ENCODE data around the gene KCNQ2. TPM values are rescaled to one million over a fixed set of nuclear protein-coding genes. Genes with fewer than 3 reads are reported as not detected.
A peak's percentile ranks its signal among the peaks of the same experiment; 100 is the strongest.

Gene KCNQ2
- total and polyA plus RNA-seq, 4 donors, result not detected

DNA sequence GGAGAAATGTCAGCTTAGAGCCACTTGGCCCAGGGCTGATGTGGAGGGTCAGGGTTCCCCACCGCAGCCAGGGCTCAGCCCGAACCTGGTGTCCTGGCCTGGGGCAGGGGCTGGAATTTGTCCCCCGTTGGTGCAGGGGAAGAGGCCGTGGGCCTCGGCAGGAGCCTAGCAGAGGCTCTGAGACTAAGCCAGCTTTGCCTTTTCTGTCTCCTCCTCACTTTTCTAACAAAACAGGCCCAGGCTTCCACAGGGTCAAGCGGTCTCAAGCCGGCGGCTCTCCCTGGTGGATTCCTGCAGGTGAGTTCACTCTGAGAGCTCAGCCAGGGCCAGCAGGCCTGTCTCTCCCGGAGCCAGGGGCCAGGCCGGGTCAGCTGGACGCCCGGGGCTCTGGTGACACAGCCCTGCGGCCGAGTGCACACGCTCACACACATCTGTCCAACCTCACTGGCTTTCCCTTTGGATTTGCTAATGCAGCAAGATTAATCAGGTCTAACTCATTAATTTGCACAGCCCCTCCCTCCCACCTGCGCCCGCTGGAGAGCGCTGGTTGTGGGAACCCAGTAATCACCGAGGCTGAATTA is 108.4 kb downstream of the KCNQ2 start:
- no peaks in the 10 kb centered on the region for H3K27me3 ChIP-seq (ENCODE audit: control insufficient read depth in 4 of 4, insufficient read depth in 4 of 4, low read length in 3 of 4)
- WGBS, result 45% methylated on average over 19 of the region's 19 CpGs

DNA sequence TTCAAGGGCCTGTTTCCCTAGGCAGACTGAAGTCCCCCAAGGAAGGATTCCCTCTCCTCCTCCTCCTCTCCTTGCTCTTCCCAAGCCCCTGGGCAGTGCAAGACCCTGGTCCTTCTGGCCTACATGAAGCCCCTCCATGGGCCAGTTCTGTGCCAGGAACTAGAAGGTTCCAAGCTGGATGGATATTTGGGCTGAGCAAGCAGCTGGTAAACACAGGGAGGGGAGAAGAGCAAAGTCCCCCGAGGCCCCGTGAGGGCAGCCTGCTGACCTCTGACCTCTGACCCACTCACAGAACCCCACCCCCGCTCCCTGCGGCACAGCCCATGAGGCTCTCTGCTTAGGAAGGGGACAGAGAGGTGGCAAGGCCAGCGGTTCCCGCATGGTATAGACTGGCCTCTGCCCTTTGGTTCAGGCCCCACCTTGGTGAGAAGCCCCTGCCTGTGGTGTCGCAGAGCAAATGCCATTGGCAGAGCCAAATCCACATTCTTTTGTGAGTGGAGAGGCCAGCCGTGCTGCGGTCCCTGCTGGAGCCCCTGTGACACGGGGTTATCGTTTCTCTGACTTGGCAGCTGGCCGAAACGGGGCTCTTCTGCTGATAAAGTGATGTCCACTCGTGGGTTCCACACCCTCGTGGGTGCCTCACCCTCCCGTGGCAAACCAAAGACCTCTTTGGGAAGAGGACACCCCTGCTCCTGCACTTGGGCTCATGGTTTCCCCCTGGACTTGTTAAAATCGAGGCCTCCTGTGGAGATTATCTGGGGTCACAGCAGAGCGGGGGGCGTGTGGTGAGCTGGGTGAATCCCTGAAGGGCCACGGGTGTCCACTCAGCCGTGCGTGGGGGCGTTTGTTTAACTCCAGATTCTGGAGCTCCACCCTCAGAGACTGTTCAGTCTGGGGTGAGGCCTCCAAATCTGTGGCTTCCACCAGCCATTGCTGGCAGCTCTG is 109.2 kb downstream of the KCNQ2 start:
- H3K36me3 ChIP-seq (ENCODE audit: control insufficient read depth in 4 of 4, insufficient read depth in 3 of 4, low read depth in 1 of 4, low read length in 3 of 4), result no peaks in the 10 kb centered on the region
- peaks cover 10 to 91% (median 57%) of the 10 kb centered on the region in 4 donors for H3K4me1 ChIP-seq (ENCODE audit: control insufficient read depth in 4 of 4, insufficient read depth in 4 of 4, low read length in 3 of 4)
- H3K27me3 ChIP-seq (ENCODE audit: control insufficient read depth in 4 of 4, insufficient read depth in 4 of 4, low read length in 3 of 4), result no peaks in the 10 kb centered on the region
- H3K4me3 ChIP-seq (ENCODE audit: low read depth in 1 of 3, low read length in 3 of 3), result peak overlapping the region in 2 of 3 donors; percentile 44 to 58
- H3K9ac ChIP-seq (ENCODE audit: low read depth in 1 of 2, low read length in 2 of 2), result peak overlapping the region; percentile 30 to 35
- DNase-seq (ENCODE audit: low spot score), result peak; percentile 50
- 44% methylated on average over 23 of the region's 23 CpGs for WGBS
- H3K27ac ChIP-seq (ENCODE audit: low read depth in 1 of 2, low read length in 2 of 2), result peak overlapping the region; percentile 89 to 94
- no peaks in the 10 kb centered on the region for H3K9me3 ChIP-seq (ENCODE audit: control insufficient read depth in 4 of 4, low read length in 3 of 4)
- TF ChIP-seq GABPA (IDR thresholded peaks at IDR 0.05 in 1 of 2, conservative IDR thresholded peaks at IDR 0.05 in 1 of 2) (no peak), YY1 (IDR thresholded peaks at IDR 0.05) (no peak), FOXA2 (IDR thresholded peaks at IDR 0.05) (no peak), EGR1 (IDR thresholded peaks at IDR 0.05; ENCODE audit: low read depth in 2 of 2) (no peak), SP1 (IDR thresholded peaks at IDR 0.05) (peak; percentile 77), RXRA (IDR thresholded peaks at IDR 0.05) (peak; percentile 86 to 94), JUND (IDR thresholded peaks at IDR 0.05) (no peak), TAF1 (conservative IDR thresholded peaks at IDR 0.05) (no peak), NR2F2 (IDR thresholded peaks at IDR 0.05) (peak; percentile 96), RAD21 (IDR thresholded peaks at IDR 0.05) (no peak), HNF4A (conservative IDR thresholded peaks at IDR 0.05) (peak; percentile 76 to 89), FOXA1 (IDR thresholded peaks at IDR 0.05) (no peak), HNF4G (IDR thresholded peaks at IDR 0.05) (peak; percentile 76)
- TF ChIP-seq, protein P1, sequence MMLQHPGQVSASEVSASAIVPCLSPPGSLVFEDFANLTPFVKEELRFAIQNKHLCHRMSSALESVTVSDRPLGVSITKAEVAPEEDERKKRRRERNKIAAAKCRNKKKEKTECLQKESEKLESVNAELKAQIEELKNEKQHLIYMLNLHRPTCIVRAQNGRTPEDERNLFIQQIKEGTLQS (IDR thresholded peaks at IDR 0.05), result no peak
- TF ChIP-seq, protein P2, sequence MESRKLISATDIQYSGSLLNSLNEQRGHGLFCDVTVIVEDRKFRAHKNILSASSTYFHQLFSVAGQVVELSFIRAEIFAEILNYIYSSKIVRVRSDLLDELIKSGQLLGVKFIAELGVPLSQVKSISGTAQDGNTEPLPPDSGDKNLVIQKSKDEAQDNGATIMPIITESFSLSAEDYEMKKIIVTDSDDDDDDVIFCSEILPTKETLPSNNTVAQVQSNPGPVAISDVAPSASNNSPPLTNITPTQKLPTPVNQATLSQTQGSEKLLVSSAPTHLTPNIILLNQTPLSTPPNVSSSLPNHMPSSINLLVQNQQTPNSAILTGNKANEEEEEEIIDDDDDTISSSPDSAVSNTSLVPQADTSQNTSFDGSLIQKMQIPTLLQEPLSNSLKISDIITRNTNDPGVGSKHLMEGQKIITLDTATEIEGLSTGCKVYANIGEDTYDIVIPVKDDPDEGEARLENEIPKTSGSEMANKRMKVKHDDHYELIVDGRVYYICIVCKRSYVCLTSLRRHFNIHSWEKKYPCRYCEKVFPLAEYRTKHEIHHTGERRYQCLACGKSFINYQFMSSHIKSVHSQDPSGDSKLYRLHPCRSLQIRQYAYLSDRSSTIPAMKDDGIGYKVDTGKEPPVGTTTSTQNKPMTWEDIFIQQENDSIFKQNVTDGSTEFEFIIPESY (IDR thresholded peaks at IDR 0.05), result no peak
- TF ChIP-seq, protein P3, sequence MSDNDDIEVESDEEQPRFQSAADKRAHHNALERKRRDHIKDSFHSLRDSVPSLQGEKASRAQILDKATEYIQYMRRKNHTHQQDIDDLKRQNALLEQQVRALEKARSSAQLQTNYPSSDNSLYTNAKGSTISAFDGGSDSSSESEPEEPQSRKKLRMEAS (IDR thresholded peaks at IDR 0.05), result no peak
- TF ChIP-seq, protein P4, sequence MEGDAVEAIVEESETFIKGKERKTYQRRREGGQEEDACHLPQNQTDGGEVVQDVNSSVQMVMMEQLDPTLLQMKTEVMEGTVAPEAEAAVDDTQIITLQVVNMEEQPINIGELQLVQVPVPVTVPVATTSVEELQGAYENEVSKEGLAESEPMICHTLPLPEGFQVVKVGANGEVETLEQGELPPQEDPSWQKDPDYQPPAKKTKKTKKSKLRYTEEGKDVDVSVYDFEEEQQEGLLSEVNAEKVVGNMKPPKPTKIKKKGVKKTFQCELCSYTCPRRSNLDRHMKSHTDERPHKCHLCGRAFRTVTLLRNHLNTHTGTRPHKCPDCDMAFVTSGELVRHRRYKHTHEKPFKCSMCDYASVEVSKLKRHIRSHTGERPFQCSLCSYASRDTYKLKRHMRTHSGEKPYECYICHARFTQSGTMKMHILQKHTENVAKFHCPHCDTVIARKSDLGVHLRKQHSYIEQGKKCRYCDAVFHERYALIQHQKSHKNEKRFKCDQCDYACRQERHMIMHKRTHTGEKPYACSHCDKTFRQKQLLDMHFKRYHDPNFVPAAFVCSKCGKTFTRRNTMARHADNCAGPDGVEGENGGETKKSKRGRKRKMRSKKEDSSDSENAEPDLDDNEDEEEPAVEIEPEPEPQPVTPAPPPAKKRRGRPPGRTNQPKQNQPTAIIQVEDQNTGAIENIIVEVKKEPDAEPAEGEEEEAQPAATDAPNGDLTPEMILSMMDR (IDR thresholded peaks at IDR 0.05; ENCODE audit: low read depth, low read length, missing input control), result no peak
- TF ChIP-seq, protein P5, sequence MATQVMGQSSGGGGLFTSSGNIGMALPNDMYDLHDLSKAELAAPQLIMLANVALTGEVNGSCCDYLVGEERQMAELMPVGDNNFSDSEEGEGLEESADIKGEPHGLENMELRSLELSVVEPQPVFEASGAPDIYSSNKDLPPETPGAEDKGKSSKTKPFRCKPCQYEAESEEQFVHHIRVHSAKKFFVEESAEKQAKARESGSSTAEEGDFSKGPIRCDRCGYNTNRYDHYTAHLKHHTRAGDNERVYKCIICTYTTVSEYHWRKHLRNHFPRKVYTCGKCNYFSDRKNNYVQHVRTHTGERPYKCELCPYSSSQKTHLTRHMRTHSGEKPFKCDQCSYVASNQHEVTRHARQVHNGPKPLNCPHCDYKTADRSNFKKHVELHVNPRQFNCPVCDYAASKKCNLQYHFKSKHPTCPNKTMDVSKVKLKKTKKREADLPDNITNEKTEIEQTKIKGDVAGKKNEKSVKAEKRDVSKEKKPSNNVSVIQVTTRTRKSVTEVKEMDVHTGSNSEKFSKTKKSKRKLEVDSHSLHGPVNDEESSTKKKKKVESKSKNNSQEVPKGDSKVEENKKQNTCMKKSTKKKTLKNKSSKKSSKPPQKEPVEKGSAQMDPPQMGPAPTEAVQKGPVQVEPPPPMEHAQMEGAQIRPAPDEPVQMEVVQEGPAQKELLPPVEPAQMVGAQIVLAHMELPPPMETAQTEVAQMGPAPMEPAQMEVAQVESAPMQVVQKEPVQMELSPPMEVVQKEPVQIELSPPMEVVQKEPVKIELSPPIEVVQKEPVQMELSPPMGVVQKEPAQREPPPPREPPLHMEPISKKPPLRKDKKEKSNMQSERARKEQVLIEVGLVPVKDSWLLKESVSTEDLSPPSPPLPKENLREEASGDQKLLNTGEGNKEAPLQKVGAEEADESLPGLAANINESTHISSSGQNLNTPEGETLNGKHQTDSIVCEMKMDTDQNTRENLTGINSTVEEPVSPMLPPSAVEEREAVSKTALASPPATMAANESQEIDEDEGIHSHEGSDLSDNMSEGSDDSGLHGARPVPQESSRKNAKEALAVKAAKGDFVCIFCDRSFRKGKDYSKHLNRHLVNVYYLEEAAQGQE (IDR thresholded peaks at IDR 0.05), result no peak

More for the DNA sequence above, 108.4 kb downstream of the KCNQ2 start:
- peak; percentile 45 for DNase-seq (ENCODE audit: low spot score)
- peak overlapping the region; percentile 35 to 75 for H3K9ac ChIP-seq (ENCODE audit: low read depth in 1 of 2, low read length in 2 of 2)
- no peaks in the 10 kb centered on the region for H3K9me3 ChIP-seq (ENCODE audit: control insufficient read depth in 4 of 4, low read length in 3 of 4)
- peaks cover 10 to 83% (median 51%) of the 10 kb centered on the region in 4 donors for H3K4me1 ChIP-seq (ENCODE audit: control insufficient read depth in 4 of 4, insufficient read depth in 4 of 4, low read length in 3 of 4)
- H3K27ac ChIP-seq (ENCODE audit: low read depth in 1 of 2, low read length in 2 of 2), result peak overlapping the region; percentile 89 to 94
- H3K4me3 ChIP-seq (ENCODE audit: low read depth in 1 of 3, low read length in 3 of 3), result peak overlapping the region in 2 of 3 donors; percentile 44 to 58
- no peaks in the 10 kb centered on the region for H3K36me3 ChIP-seq (ENCODE audit: control insufficient read depth in 4 of 4, insufficient read depth in 3 of 4, low read depth in 1 of 4, low read length in 3 of 4)
- TF ChIP-seq SP1 (IDR thresholded peaks at IDR 0.05) (peak; percentile 16), HNF4A (conservative IDR thresholded peaks at IDR 0.05) (peak in 1 of 2 donors; percentile 5), GABPA (IDR thresholded peaks at IDR 0.05 in 1 of 2, conservative IDR thresholded peaks at IDR 0.05 in 1 of 2) (no peak), RXRA (IDR thresholded peaks at IDR 0.05) (peak in 1 of 2 donors; percentile 19)
